GM12801 (cell line): ENCODE results near the gene GRHL3.

ENCODE experiments used
- TF ChIP-seq, protein P1 (sequence below): IDR thresholded peaks from one replicate; pipeline ENCODE4 v1.5.1; 2011; ENCODE audit warnings: control low read depth; ENCODE audit not compliant: insufficient read length; ENCODE audit errors: extremely low read depth

Gene GRHL3

DNA sequence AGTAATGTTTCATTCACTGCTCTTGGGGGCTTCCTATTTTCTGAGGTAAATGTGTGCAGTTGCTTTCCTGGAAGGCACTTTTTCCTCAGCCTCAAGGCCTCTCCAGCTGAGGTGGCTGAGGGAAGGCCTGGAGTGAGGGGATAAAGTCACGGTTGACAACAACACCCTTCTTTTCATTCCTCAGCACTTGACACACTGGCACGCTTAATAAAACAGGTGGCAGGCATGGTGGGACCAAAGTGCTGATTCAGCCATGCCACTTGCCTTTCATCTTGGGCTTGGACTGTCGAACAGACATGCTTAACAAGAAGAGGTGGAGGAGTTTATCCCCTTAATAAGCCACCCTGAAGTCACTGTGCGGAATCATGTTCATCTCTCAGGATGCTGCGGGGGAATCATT lies 23.6 kb upstream of the GRHL3 start:
- TF ChIP-seq, protein P1, sequence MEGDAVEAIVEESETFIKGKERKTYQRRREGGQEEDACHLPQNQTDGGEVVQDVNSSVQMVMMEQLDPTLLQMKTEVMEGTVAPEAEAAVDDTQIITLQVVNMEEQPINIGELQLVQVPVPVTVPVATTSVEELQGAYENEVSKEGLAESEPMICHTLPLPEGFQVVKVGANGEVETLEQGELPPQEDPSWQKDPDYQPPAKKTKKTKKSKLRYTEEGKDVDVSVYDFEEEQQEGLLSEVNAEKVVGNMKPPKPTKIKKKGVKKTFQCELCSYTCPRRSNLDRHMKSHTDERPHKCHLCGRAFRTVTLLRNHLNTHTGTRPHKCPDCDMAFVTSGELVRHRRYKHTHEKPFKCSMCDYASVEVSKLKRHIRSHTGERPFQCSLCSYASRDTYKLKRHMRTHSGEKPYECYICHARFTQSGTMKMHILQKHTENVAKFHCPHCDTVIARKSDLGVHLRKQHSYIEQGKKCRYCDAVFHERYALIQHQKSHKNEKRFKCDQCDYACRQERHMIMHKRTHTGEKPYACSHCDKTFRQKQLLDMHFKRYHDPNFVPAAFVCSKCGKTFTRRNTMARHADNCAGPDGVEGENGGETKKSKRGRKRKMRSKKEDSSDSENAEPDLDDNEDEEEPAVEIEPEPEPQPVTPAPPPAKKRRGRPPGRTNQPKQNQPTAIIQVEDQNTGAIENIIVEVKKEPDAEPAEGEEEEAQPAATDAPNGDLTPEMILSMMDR = no peak

DNA sequence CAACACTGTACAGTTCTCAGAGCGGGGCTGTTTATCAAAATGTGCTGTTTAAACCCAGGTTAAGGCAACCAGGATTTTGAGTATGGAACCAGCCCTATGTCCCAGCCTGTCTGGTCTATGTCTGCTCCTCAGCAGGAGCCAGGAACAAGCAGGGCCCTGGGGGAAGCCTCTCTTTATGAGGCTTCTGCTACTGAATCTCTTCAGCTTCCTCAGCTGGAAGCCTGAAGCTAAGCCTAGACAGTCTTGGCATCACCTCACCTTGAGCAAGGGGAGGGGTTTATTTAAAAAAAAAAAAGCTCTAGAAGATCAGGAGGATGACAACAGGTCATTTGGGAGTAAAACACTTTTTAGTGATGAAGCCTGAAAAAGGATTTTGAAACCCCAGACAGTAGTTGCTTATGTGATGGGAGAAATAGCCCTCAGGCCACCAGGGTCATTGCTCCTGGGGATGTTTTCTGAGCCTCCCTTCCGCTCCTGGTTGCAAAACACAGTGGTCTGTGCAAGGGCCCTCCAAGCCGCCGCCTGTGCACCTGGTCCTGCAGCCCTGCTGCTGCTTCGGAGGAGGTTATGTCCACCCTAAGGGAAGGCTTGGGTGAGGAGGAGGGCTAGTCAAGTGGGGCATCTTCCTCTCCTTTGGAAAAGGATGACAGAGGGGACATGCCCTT lies 21.8 kb upstream of the GRHL3 start:
- TF ChIP-seq, protein P1 = no peak

DNA sequence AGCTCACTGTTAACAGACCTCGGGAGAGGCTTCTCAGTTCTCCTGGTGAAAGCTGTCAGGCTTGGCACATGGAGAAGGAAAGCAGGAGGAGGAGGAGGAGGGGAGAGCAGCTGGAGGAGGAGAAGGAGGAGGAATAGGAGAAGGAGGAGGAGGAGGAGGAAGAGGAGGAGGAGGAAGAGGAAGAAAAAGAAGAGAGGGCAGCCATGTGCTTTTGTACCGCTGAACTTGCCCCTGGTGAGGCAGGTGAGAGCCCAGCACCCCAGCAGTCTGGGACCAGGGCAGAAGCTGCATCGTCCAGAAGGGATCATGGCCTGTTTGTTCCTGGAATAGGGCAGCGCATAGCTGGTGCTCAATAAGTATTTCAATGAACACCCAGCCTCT lies 21.3 kb upstream of the GRHL3 start:
- TF ChIP-seq, protein P1 = no peak

DNA sequence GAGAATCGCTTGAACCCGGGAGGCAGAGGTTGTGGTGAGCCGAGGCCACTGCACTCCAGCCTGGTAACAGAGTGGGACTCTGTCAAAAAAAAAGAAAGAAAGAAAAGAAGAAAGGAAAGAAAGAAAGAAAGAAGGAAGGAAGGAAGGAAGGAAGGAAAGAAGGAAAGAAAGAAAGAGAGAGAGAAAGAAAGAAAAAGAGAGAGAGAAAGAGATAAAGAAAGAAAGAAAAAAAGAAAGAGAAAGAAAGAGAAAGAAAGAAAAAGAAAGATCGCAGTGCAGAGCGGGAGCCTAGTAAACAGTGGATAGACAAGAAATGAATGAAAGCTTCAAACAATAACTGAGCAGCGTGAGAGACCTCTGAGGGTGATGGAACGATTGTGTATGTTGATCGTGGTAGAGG lies 20.6 kb upstream of the GRHL3 start:
- TF ChIP-seq, protein P1 = no peak

DNA sequence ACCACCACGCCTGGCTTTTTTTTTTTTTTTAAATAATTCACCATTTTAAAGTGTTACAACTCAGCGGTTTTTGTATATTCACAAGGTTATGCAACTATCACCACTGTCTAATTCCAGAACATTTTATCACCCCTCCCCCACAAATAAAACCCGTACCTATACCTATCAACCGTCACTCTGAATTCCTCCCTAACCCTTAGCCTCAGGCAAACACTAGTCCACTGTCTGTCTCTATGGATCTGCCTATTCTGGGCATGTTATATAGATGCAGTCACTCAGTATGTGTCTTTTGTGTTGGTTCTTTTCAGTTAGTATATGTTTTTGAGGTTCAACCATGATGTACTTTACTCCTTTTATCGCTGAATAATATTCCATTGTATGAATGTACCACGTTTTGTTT lies 19.3 kb upstream of the GRHL3 start:
- TF ChIP-seq, protein P1 = no peak

DNA sequence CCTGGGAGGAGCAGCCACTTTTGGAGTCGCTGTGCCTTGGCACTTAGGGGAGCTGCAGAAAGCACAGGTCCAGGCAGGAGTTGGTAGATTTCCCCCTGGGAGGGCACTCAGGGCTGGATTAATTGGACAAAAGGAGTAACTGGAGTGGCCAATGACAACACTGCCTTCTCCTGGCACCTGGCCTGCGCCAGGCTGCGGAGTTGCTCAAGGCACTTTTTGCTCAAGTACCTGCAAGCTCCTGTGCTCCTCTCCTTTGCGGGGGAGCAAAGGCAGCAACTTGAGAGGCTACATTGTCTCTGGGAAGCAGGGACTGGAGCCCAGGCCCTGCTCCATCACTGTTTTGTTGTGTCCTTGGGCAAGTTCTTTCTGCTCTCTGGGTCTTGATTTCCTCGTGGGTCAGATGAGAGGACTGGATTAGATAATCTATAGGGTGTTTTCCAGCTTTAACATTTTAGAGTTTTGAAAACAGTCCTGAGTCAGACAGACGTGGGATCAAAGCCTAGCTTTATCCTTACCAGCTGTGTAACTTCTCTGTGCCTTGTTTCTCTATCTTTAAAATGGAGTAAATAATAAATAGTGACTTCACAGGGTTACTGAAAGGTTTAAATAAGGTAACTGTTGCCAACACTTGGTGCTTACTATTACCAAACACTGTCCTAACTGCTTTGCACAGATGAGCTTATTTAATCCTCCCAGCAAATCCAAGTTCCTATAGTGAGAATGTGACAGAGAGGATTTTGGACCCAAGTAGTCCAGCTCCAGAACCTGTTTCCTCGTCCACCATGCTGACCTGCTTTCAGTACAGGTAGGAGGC lies 18.0 kb upstream of the GRHL3 start:
- TF ChIP-seq, protein P1 = no peak

DNA sequence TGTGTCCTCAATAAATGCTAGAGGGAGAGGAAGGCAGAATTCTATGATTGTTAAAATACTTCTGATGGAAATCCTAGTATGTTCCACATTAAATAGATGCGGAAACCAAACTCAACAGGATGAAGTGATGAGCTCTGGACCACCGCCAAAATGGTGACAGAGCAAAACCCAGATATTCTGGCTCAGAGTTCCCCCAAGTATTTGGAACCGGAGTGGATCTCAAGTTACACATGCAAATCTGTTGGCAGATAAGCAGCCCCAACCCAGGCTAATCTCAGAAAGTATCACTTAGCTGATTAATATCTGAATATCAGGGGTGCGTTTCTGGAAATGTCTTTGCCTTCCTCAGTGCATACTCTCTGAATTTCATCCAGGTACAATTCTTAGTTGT lies 17.4 kb upstream of the GRHL3 start:
- TF ChIP-seq, protein P1 = no peak
